Tibial nerve (tissue), 4 donors: ENCODE measurements around the gene ZBTB8OS. TPM values are rescaled to one million over a fixed set of nuclear protein-coding genes. Genes with fewer than 3 reads are reported as not detected.

Experiments used
- DNase-seq, 2 donors: peaks; one replicate each; pipeline ENCODE4 v3.0.0-alpha.2; 2019; ENCODE audit warnings: low spot score in 2 of 2
- H3K27ac ChIP-seq, 4 donors: fragments of 200-600 bp; sonication (generic) in 3 of 4; one replicate each; pipeline ENCODE4 v1.5.1; 2017 to 2019; ENCODE audit warnings: mild to moderate bottlenecking in 1 of 4
- H3K27me3 ChIP-seq, 2 donors: fragments of 200-600 bp; sonication (generic) in 1 of 2; one replicate each; pipeline versions ENCODE4 v1.5.1 to v1.6.0; 2017 to 2019
- H3K36me3 ChIP-seq, 3 donors: fragments of 200-600 bp; sonication (generic); one replicate each; pipeline ENCODE4 v1.5.1; 2018 to 2019
- H3K4me1 ChIP-seq, 4 donors: fragments of 200-600 bp; sonication (generic) in 3 of 4; one replicate each; pipeline ENCODE4 v1.5.1; 2017 to 2019
- H3K4me3 ChIP-seq, 4 donors: fragments of 200-600 bp; sonication (generic) in 3 of 4; one replicate each; pipeline ENCODE4 v1.5.1; 2017 to 2019; ENCODE audit warnings: mild to moderate bottlenecking in 1 of 4, moderate library complexity in 1 of 4
- H3K9me3 ChIP-seq, 4 donors: fragments of 200-600 bp; sonication (generic) in 3 of 4; one replicate each; pipeline ENCODE4 v1.5.1; 2017 to 2019
- CTCF ChIP-seq, 5 experiments: fragments of 200-600 bp in 3 of 5; fragments of 450-650 bp in 2 of 5; sonication (generic) in 3 of 5; IDR thresholded peaks; one replicate each; pipeline ENCODE4 v1.5.1; 2016 to 2019; ENCODE audit warnings: antibody characterized with exemption in 5 of 5, mild to moderate bottlenecking in 3 of 5, moderate library complexity in 2 of 5
- EP300 ChIP-seq, 2 donors: sonication (generic); formaldehyde crosslinking; IDR thresholded peaks; one replicate each; pipeline ENCODE4 v1.6.1; 2017; ENCODE audit warnings: antibody characterized with exemption in 2 of 2, mild to moderate bottlenecking in 1 of 2
- POLR2A ChIP-seq, 2 donors: fragments of 450-650 bp; IDR thresholded peaks; one replicate each; pipeline ENCODE4 v1.6.1; 2017; ENCODE audit warnings: antibody characterized with exemption in 2 of 2, mild to moderate bottlenecking in 2 of 2, moderate library complexity in 2 of 2
- WGBS, 2 donors: methylation state at CpG; one replicate each; pipeline ENCODE4 v1.1.5; 2018; 5-methylcytosine and 5-hydroxymethylcytosine counted together
- total RNA-seq, 4 donors: library from RNA; depleted of rRNA; stranded (reverse); fragments of >200 nt; gene quantifications; one replicate each; pipeline ENCODE4 v1.1.0, GENCODE V29; 2016

Gene ZBTB8OS
- total RNA-seq, 4 donors from 2014 or later = 12.2 to 38.1 (median 23.8) TPM

GRCh38 chr1:32609180-32609579 lies 41.2 kb downstream of the ZBTB8OS start:
- WGBS, 2 donors = 86 to 87% methylated on average over 4 of the region's 4 CpGs
- TF ChIP-seq POLR2A (IDR thresholded peaks at IDR 0.05) (no peak), EP300 (IDR thresholded peaks at IDR 0.05) (no peak), CTCF (IDR thresholded peaks at IDR 0.05) (no peak)

GRCh38 chr1:32606565-32607371 lies 43.6 kb downstream of the ZBTB8OS start:
- no peak for DNase-seq
- no peaks in the 10 kb centered on the region for H3K9me3 ChIP-seq
- H3K27me3 ChIP-seq = no peaks in the 10 kb centered on the region
- peaks cover 0 to 2% (median 0%) of the 10 kb centered on the region in 4 donors for H3K4me1 ChIP-seq
- TF ChIP-seq POLR2A (IDR thresholded peaks at IDR 0.05) = no peak
- no peak for TF ChIP-seq CTCF (IDR thresholded peaks at IDR 0.05)
- no peak for TF ChIP-seq EP300 (IDR thresholded peaks at IDR 0.05)
- WGBS, 2 donors = 87 to 91% methylated on average over 9 to 11 of the region's 11 CpGs
- no peak overlapping the region for H3K4me3 ChIP-seq
- H3K27ac ChIP-seq = no peak overlapping the region
- H3K36me3 ChIP-seq = peaks cover 0 to 16% (median 0%) of the 10 kb centered on the region in 3 donors

More at GRCh38 chr1:32609180-32609579, 41.2 kb downstream of the ZBTB8OS start:
- no peak overlapping the region for H3K4me3 ChIP-seq
- no peaks in the 10 kb centered on the region for H3K27me3 ChIP-seq
- H3K9me3 ChIP-seq = no peaks in the 10 kb centered on the region
- no peak overlapping the region for H3K27ac ChIP-seq
- peaks cover 0 to 16% (median 0%) of the 10 kb centered on the region in 3 donors for H3K36me3 ChIP-seq
- H3K4me1 ChIP-seq = peaks cover 0 to 15% (median 0%) of the 10 kb centered on the region in 4 donors
- no peak for DNase-seq

GRCh38 chr1:32605711-32606424 lies 44.5 kb downstream of the ZBTB8OS start:
- H3K9me3 ChIP-seq = no peaks in the 10 kb centered on the region
- no peak overlapping the region for H3K27ac ChIP-seq
- H3K27me3 ChIP-seq = no peaks in the 10 kb centered on the region
- no peak for DNase-seq
- TF ChIP-seq CTCF (IDR thresholded peaks at IDR 0.05) (no peak), EP300 (IDR thresholded peaks at IDR 0.05) (no peak), POLR2A (IDR thresholded peaks at IDR 0.05) (no peak)
- peaks cover 0 to 16% (median 0%) of the 10 kb centered on the region in 3 donors for H3K36me3 ChIP-seq
- H3K4me3 ChIP-seq = no peak overlapping the region
- H3K4me1 ChIP-seq = no peaks in the 10 kb centered on the region
- WGBS, 2 donors = 94 to 98% methylated on average over 17 of the region's 17 CpGs

GRCh38 chr1:32600034-32600433 lies 50.3 kb downstream of the ZBTB8OS start:
- no peaks in the 10 kb centered on the region for H3K4me1 ChIP-seq
- TF ChIP-seq POLR2A (IDR thresholded peaks at IDR 0.05) = no peak
- TF ChIP-seq CTCF (IDR thresholded peaks at IDR 0.05) = no peak
- no peak for TF ChIP-seq EP300 (IDR thresholded peaks at IDR 0.05)
- WGBS, 2 donors = 85 to 91% methylated on average over 2 of the region's 2 CpGs
- no peak overlapping the region for H3K27ac ChIP-seq
- DNase-seq = no peak
- H3K9me3 ChIP-seq = no peaks in the 10 kb centered on the region
- peaks cover 0 to 37% (median 0%) of the 10 kb centered on the region in 3 donors for H3K36me3 ChIP-seq
- no peak overlapping the region for H3K4me3 ChIP-seq
- H3K27me3 ChIP-seq = no peaks in the 10 kb centered on the region

GRCh38 chr1:32592943-32593342 lies 57.4 kb downstream of the ZBTB8OS start:
- Histone ChIP-seq H3K36me3 (peaks cover 0 to 60% (median 0%) of the 10 kb centered on the region in 3 donors), H3K4me1 (no peaks in the 10 kb centered on the region), H3K9me3 (no peaks in the 10 kb centered on the region), H3K27ac (no peak overlapping the region), H3K27me3 (no peaks in the 10 kb centered on the region), H3K4me3 (no peak overlapping the region)
- DNase-seq = no peak
- WGBS, 2 donors = 90 to 92% methylated on average over 9 of the region's 9 CpGs
- no peak for TF ChIP-seq EP300 (IDR thresholded peaks at IDR 0.05)
- no peak for TF ChIP-seq CTCF (IDR thresholded peaks at IDR 0.05)
- TF ChIP-seq POLR2A (IDR thresholded peaks at IDR 0.05) = no peak
